Activated T-cell treated with anti-CD3 and anti-CD28 coated beads for 48 hours (primary cell): ENCODE data around the gene CRELD1.
"Not testable (repeated sequence)": the region's sequence is repeated elsewhere in the genome, so short reads cannot be mapped to it uniquely, and the experiment has no call there.

Source experiments
- DNase-seq: peaks from one replicate; pipeline ENCODE4 v3.0.0-alpha.2; 2020; ENCODE audit warnings: low read depth

The CRELD1 gene

GRCh38 chr3:9935966-9936510, 2.4 kb downstream of the CRELD1 start:
- no peak for DNase-seq

- DNase-seq = no peak
Measured at GRCh38 chr3:9937486-9938238, 4.0 kb downstream of the CRELD1 start.

GRCh38 chr3:9938966-9939365, 5.3 kb downstream of the CRELD1 start:
- no peak for DNase-seq

GRCh38 chr3:9939906-9940305, 6.3 kb downstream of the CRELD1 start:
- DNase-seq = not testable (repeated sequence)

GRCh38 chr3:9940746-9941145, 7.1 kb downstream of the CRELD1 start:
- no peak for DNase-seq

GRCh38 chr3:9942164-9942563, 8.5 kb downstream of the CRELD1 start:
- no peak for DNase-seq

- no peak for DNase-seq
Measured at GRCh38 chr3:9942934-9943690, 9.5 kb downstream of the CRELD1 start.

- DNase-seq = no peak
Measured at GRCh38 chr3:9944271-9944670, 10.6 kb downstream of the CRELD1 start.

GRCh38 chr3:9945358-9945757, 11.7 kb downstream of the CRELD1 start:
- DNase-seq = no peak

- peak; percentile 79 for DNase-seq
Measured at GRCh38 chr3:9946112-9947024, 12.7 kb downstream of the CRELD1 start.

- DNase-seq = no peak
Measured at GRCh38 chr3:9947025-9947995, 13.7 kb downstream of the CRELD1 start.

GRCh38 chr3:9948586-9948985, 15.0 kb downstream of the CRELD1 start:
- DNase-seq = no peak

GRCh38 chr3:9949115-9949514, 15.5 kb downstream of the CRELD1 start:
- DNase-seq = no peak

GRCh38 chr3:9949626-9950025, 16.0 kb downstream of the CRELD1 start:
- no peak for DNase-seq

- DNase-seq = no peak
Measured at GRCh38 chr3:9951126-9951525, 17.5 kb downstream of the CRELD1 start.

GRCh38 chr3:9951598-9951961, 17.9 kb downstream of the CRELD1 start:
- no peak for DNase-seq

- peak; percentile 65 for DNase-seq
Measured at GRCh38 chr3:9951962-9952805, 18.6 kb downstream of the CRELD1 start, which contains the start of gene PRRT3. Gene PRRT3 (minus strand): TSS chr3:9952408. CDS start chr3:9950115, 2,293 bp downstream.

- no peak for DNase-seq
Measured at GRCh38 chr3:9955067-9955502, 21.5 kb downstream of the CRELD1 start.

- DNase-seq = no peak
Measured at GRCh38 chr3:9955611-9956352, 22.1 kb downstream of the CRELD1 start.
